HEK293 (cell line): ENCODE data around the gene IGFL3.
A peak's percentile ranks its signal among the peaks of the same experiment; 100 is the strongest.

ENCODE experiments used
- CTCF ChIA-PET: fragments of 350-600 bp; formaldehyde crosslinking; extraction: SDS; loops from one replicate; lab custom pipeline; 2021; ENCODE audit warnings: antibody characterized with exemption; lab: Yijun Ruan, JAX
- POLR2A ChIA-PET: fragments of 300-600 bp; formaldehyde crosslinking; extraction: SDS; loops from one replicate; lab custom pipeline; 2020; ENCODE audit warnings: antibody characterized with exemption, inconsistent platforms; lab: Yijun Ruan, JAX
- H3K27ac ChIP-seq: fragments of 200-500 bp; sonication (Bioruptor generic); 2 replicates; pipeline ENCODE4 v1.5.1; 2014; ENCODE audit warnings: low read depth, low read length, control low read depth, inconsistent platforms; ENCODE audit errors: extremely low read depth
- H3K36me3 ChIP-seq, 2 experiments: fragments of 200-500 bp in 1 of 2; sonication (Bioruptor generic) in 1 of 2; 1 replicate in 1 of 2; 2 replicates in 1 of 2; pipeline ENCODE4 v1.5.1; 2014 to 2017; ENCODE audit warnings: inconsistent platforms in 2 of 2, low read length in 2 of 2; ENCODE audit not compliant: control insufficient read depth in 2 of 2, insufficient read depth in 1 of 2
- H3K4me1 ChIP-seq: fragments of 200-500 bp; sonication (Bioruptor generic); 2 replicates; pipeline ENCODE4 v1.5.1; 2014; ENCODE audit warnings: mild to moderate bottlenecking, low read length, inconsistent platforms; ENCODE audit not compliant: control insufficient read depth, insufficient read depth
- H3K4me3 ChIP-seq: 2 replicates; pipeline ENCODE4 v1.5.1; 2011; ENCODE audit warnings: low read depth, mild to moderate bottlenecking, control low read depth, low read length, moderate library complexity
- H3K9me3 ChIP-seq: fragments of 200-500 bp; sonication (Bioruptor generic); 2 replicates; pipeline ENCODE4 v1.5.1; 2014; ENCODE audit warnings: low read depth, low read length, inconsistent platforms; ENCODE audit not compliant: control insufficient read depth, insufficient read depth
- FEZF1 ChIP-seq: fragments of 450-650 bp; formaldehyde crosslinking; IDR thresholded peaks from 2 replicates; pipeline ENCODE4 v1.5.1; 2016; ENCODE audit warnings: missing biosample characterization, missing genetic modification characterization
- KLF9 ChIP-seq: fragments of 450-650 bp; formaldehyde crosslinking; IDR thresholded peaks from 2 replicates; pipeline ENCODE4 v1.5.1; 2016; ENCODE audit warnings: missing biosample characterization, missing genetic modification characterization, low read depth
- PATZ1 ChIP-seq: fragments of 450-650 bp; formaldehyde crosslinking; IDR thresholded peaks from 2 replicates; pipeline ENCODE4 v1.5.1; 2016; ENCODE audit warnings: missing biosample characterization, missing genetic modification characterization
- ZBTB20 ChIP-seq: fragments of 450-650 bp; formaldehyde crosslinking; IDR thresholded peaks from 2 replicates; pipeline ENCODE4 v1.5.1; 2016; ENCODE audit warnings: missing biosample characterization, missing genetic modification characterization
- ZBTB6 ChIP-seq: fragments of 450-650 bp; formaldehyde crosslinking; IDR thresholded peaks from 2 replicates; pipeline ENCODE4 v1.5.1; 2017; ENCODE audit warnings: missing biosample characterization, missing genetic modification characterization
- ZNF112 ChIP-seq: fragments of 450-650 bp; formaldehyde crosslinking; IDR thresholded peaks from 2 replicates; pipeline ENCODE4 v1.5.0; 2017; ENCODE audit warnings: missing biosample characterization, missing genetic modification characterization
- ZNF133 ChIP-seq: fragments of 450-650 bp; formaldehyde crosslinking; IDR thresholded peaks from 2 replicates; pipeline ENCODE4 v1.5.1; 2016; ENCODE audit warnings: missing biosample characterization, missing genetic modification characterization
- ZNF221 ChIP-seq: fragments of 450-650 bp; formaldehyde crosslinking; IDR thresholded peaks from 2 replicates; pipeline ENCODE4 v1.5.1; 2017; ENCODE audit warnings: missing biosample characterization, missing genetic modification characterization, borderline replicate concordance
- ZNF24 ChIP-seq: fragments of 450-650 bp; formaldehyde crosslinking; IDR thresholded peaks from 2 replicates; pipeline ENCODE4 v1.5.1; 2016; ENCODE audit warnings: missing biosample characterization, missing genetic modification characterization
- ZNF266 ChIP-seq: fragments of 450-650 bp; formaldehyde crosslinking; IDR thresholded peaks from 2 replicates; pipeline ENCODE4 v1.5.1; 2016; ENCODE audit warnings: missing biosample characterization, missing genetic modification characterization, low read depth
- ZNF280C ChIP-seq: fragments of 450-650 bp; formaldehyde crosslinking; IDR thresholded peaks from 2 replicates; pipeline ENCODE4 v1.5.1; 2016; ENCODE audit warnings: missing biosample characterization, missing genetic modification characterization
- ZNF280D ChIP-seq: fragments of 450-650 bp; formaldehyde crosslinking; IDR thresholded peaks from 2 replicates; pipeline ENCODE4 v1.5.1; 2016; ENCODE audit warnings: missing biosample characterization, missing genetic modification characterization
- ZNF311 ChIP-seq: fragments of 450-650 bp; formaldehyde crosslinking; IDR thresholded peaks from 2 replicates; pipeline ENCODE4 v1.5.1; 2017; ENCODE audit warnings: missing biosample characterization, missing genetic modification characterization, borderline replicate concordance
- ZNF335 ChIP-seq: fragments of 450-650 bp; formaldehyde crosslinking; conservative IDR thresholded peaks from 2 replicates; pipeline ENCODE4 v1.5.1; 2016; ENCODE audit warnings: missing biosample characterization, missing genetic modification characterization
- ZNF398 ChIP-seq: fragments of 450-650 bp; formaldehyde crosslinking; IDR thresholded peaks from 2 replicates; pipeline ENCODE4 v1.5.1; 2017; ENCODE audit warnings: missing biosample characterization, missing genetic modification characterization
- ZNF433 ChIP-seq: fragments of 450-650 bp; formaldehyde crosslinking; IDR thresholded peaks from 2 replicates; pipeline ENCODE4 v1.5.1; 2016; ENCODE audit warnings: missing biosample characterization, missing genetic modification characterization, low read depth
- ZNF48 ChIP-seq: fragments of 450-650 bp; formaldehyde crosslinking; IDR thresholded peaks from 2 replicates; pipeline ENCODE4 v1.5.1; 2016; ENCODE audit warnings: missing biosample characterization, missing genetic modification characterization
- ZNF501 ChIP-seq: fragments of 450-650 bp; formaldehyde crosslinking; IDR thresholded peaks from 2 replicates; pipeline ENCODE4 v1.5.1; 2016; ENCODE audit warnings: missing biosample characterization, missing genetic modification characterization
- ZNF544 ChIP-seq: fragments of 450-650 bp; formaldehyde crosslinking; IDR thresholded peaks from 2 replicates; pipeline ENCODE4 v1.5.0; 2017; ENCODE audit warnings: missing biosample characterization, missing genetic modification characterization
- ZNF621 ChIP-seq: fragments of 450-650 bp; formaldehyde crosslinking; IDR thresholded peaks from 2 replicates; pipeline ENCODE4 v1.5.1; 2017; ENCODE audit warnings: missing biosample characterization, missing genetic modification characterization
- ZNF623 ChIP-seq: fragments of 450-650 bp; formaldehyde crosslinking; IDR thresholded peaks from 2 replicates; pipeline ENCODE4 v1.5.1; 2016; ENCODE audit warnings: missing biosample characterization, missing genetic modification characterization
- ZNF658 ChIP-seq: fragments of 450-650 bp; formaldehyde crosslinking; IDR thresholded peaks from 2 replicates; pipeline ENCODE4; 2016; ENCODE audit warnings: missing biosample characterization, missing genetic modification characterization
- ZNF768 ChIP-seq: fragments of 450-650 bp; formaldehyde crosslinking; IDR thresholded peaks from 2 replicates; pipeline ENCODE4 v1.5.1; 2018; ENCODE audit warnings: missing biosample characterization, mild to moderate bottlenecking, missing genetic modification characterization
- ZNF837 ChIP-seq: fragments of 450-650 bp; formaldehyde crosslinking; IDR thresholded peaks from 2 replicates; pipeline ENCODE4 v1.5.1; 2016; ENCODE audit warnings: missing biosample characterization, missing genetic modification characterization
- ZSCAN30 ChIP-seq: fragments of 450-650 bp; IDR thresholded peaks from 2 replicates; pipeline ENCODE4 v1.5.1; 2018; ENCODE audit warnings: missing biosample characterization, mild to moderate bottlenecking, missing genetic modification characterization, moderate library complexity

IGFL3 gene

GRCh38 chr19:46133101-46133627, 8.7 kb upstream of the IGFL3 start (continued):
- 0 out of 2 replicates have a peak, but pooled peaks have one; percentile 11 for TF ChIP-seq ZNF501 (tag by site-specific recombination)
- TF ChIP-seq ZNF658 (tag by site-specific recombination): no peak
- no peak for TF ChIP-seq ZBTB6 (tag by site-specific recombination)
- TF ChIP-seq ZNF335 (tag by site-specific recombination): no peak; the same call in 1 of the 2 replicates
- TF ChIP-seq FEZF1 (tag by site-specific recombination): peak; percentile 93
- 0 out of 2 replicates have a peak, but pooled peaks have one; percentile 37 for TF ChIP-seq ZSCAN30 (tag by site-specific recombination)

- POLR2A ChIA-PET: interaction anchor here (1.1 to 1.5 kb wide), 2 partner anchors 17 to 79 kb away, joined by 3 read pairs; no protein-coding TSS in a partner anchor
- no peak overlapping the region for H3K4me3 ChIP-seq
- peak overlapping the region; percentile 96 for H3K27ac ChIP-seq
- CTCF ChIA-PET: interaction anchor here (2.4 kb wide), 1 partner anchor 50 kb away, joined by 5 read pairs; no protein-coding TSS in a partner anchor
- H3K9me3 ChIP-seq: no peaks in the 10 kb centered on the region; the same call in 1 of the 2 replicates
- no peaks in the 10 kb centered on the region for H3K36me3 ChIP-seq
- H3K4me1 ChIP-seq: peaks cover 10% of the 10 kb centered on the region
- TF ChIP-seq ZNF221 (tag by site-specific recombination): no peak
- TF ChIP-seq ZNF837 (tag by site-specific recombination): no peak
- TF ChIP-seq ZNF768 (tag by site-specific recombination): no peak
- peak; percentile 93 for TF ChIP-seq ZNF398
- TF ChIP-seq ZNF433 (tag by site-specific recombination): no peak
- TF ChIP-seq ZNF311 (tag by site-specific recombination): peak; percentile 28; the same call in 1 of the 2 replicates
- TF ChIP-seq ZNF280D (tag by site-specific recombination): peak; percentile 21; the same call in 1 of the 2 replicates
- no peak for TF ChIP-seq PATZ1
- 0 out of 2 replicates have a peak, but pooled peaks have one; percentile 23 for TF ChIP-seq KLF9 (tag by site-specific recombination)
- TF ChIP-seq ZBTB20 (tag by site-specific recombination): peak; percentile 28; the same call in 1 of the 2 replicates
- TF ChIP-seq ZNF621 (tag by site-specific recombination): no peak
- no peak for TF ChIP-seq ZNF24
- TF ChIP-seq ZNF112: no peak
- TF ChIP-seq ZNF280C (tag by site-specific recombination): 0 out of 2 replicates have a peak, but pooled peaks have one; percentile 51
- TF ChIP-seq ZNF133 (tag by site-specific recombination): peak; percentile 49; the same call in 1 of the 2 replicates
- 0 out of 2 replicates have a peak, but pooled peaks have one; percentile 57 for TF ChIP-seq ZNF544 (tag by site-specific recombination)
- no peak for TF ChIP-seq ZNF623 (tag by site-specific recombination)
- TF ChIP-seq ZNF48 (tag by site-specific recombination): no peak
- TF ChIP-seq ZNF266: 0 out of 2 replicates have a peak, but pooled peaks have one; percentile 10
Observed at GRCh38 chr19:46132508-46133100, 8.1 kb upstream of the IGFL3 start.
